GM21737 (cell line): ENCODE data around the gene PDGFB.

Experiments
- ATAC-seq: cut with Tn5 transposase; IDR thresholded peaks from one replicate; pipeline ENCODE4 v1.9.1; 2021; ENCODE audit warnings: mild to moderate bottlenecking, moderate library complexity; ENCODE audit not compliant: unreplicated experiment

PDGFB gene

DNA sequence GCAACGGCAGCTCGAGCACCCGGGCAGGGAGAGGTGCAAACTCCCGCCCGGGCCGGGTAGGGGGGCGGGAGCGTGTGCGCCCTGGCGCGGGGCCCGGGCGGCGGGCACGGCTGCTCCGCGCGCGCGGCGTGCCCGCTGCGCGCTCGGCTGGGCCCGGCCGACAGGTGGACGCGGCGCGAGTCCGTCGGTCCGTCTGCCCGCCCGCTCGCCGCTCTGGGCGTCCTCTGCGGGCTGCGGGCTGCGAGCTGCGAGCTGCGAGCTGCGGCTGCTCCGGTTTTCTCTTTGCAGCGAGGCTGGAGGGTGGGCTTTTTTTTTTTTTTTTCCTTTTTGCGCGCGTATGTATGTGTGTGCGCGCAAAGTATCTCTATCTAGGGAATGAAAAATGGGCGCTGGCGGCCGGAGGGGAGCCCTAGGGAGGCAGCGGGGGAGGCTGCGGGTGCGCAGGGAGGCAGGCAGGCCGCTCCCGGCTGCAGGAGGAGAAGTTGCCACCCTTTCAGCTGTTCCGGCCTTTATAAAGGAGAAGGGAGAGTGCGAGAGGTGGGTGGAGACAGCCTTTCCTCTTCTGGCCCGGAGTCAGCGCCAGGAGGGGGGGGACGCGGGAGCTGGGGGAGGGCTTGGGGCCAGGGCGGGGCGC, at the start of gene PDGFB:
Gene PDGFB (minus strand): TSS at position 487 of the 634 bp plus-strand sequence. CDS start 1,019 bp downstream, outside the sequence.
- ATAC-seq = no peak

DNA sequence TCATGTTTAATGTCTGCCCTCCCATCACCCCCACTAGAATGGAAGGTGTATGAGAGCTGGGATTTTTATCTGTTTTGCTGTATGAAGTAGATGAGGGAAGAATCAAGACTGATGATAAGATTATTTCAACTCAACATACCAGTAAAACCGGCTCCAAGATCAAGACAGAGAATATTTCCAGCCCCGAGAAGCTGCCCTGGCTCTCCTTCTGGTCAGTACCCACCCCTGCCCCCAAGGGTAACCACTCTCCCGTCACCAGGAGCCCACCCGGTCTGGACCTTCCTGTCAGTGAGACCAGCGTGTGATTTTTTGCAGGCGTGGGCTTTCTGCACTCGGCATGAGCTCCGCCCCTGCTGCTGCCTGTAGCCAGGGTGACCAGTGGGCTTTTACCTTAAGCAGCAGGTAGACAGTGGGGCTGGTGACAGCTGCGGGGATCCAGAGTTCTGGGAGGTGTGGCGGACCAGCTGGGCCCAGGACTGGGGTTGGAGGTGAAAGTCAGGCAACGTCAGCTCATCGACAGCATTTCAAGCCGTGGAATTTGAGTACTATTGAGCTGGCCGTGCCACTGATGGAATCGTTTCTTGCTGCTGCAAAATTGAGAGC, 49.1 kb upstream of the PDGFB start:
- ATAC-seq = no peak

DNA sequence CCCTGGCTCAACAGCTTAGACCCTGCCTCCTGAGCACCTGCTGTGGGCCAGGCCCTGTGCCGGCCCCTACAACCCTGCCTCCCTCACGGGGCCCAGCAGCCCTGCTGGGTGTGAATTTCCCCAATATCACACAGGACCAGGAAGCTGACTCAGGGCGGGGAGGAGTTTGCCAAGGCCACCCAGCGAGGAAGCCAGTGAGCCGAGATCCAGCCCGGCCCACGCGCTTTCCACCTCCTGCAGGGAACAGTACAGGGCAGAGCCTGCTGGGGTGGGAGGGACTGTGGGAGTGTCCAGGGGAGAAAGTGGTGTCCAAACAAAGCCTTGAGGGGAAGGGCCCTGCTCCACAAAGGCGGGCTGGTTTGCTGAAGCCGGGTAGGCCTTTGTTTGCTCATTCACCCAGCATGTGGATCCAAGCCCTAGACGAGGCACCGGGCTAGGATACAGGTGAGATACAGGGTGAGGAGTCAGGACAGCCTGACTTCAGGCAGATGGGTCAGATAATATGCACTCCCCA, 47.8 kb upstream of the PDGFB start:
- ATAC-seq = no peak

DNA sequence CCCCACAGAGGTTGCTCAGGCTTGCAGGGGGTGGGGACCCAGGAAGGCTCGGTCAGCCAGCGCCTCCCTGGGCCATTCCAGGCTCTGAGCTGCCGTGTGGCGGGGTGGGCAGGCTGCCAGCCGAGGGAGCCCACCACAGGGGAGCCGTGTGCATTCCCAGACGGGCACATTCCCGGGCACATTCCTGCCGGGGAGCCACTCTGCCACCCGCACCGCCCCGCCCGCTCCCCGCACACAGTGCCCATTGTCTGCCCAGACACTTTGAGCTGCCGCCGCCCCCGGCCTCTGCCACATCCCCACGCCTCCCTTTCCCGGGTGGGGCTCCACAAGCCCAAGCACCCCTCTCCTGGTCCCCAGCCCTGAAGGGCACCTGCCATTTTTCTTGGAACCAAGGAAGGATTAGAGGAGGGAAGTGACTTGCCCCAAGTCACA, 47.3 kb upstream of the PDGFB start:
- ATAC-seq = no peak

DNA sequence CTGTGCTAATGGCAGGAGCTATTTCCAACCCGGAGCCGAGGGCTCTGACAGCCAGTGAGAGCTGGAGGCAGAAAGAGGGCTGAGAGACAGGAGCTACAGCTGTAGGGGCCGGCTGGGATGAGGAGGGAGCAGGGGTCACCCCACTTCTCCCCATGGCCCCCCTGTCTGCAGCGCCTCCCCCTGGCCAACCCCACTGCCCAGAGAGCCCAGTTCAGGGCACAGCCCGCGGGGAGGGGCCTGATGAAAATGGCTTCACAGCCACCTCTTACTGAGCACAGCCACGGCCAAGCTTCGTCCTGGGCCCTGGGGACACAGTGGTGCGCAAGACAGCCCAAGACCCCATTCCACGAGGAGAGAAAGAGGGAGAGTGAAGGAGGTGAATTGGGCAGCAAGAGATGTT, 46.7 kb upstream of the PDGFB start:
- ATAC-seq = no peak

DNA sequence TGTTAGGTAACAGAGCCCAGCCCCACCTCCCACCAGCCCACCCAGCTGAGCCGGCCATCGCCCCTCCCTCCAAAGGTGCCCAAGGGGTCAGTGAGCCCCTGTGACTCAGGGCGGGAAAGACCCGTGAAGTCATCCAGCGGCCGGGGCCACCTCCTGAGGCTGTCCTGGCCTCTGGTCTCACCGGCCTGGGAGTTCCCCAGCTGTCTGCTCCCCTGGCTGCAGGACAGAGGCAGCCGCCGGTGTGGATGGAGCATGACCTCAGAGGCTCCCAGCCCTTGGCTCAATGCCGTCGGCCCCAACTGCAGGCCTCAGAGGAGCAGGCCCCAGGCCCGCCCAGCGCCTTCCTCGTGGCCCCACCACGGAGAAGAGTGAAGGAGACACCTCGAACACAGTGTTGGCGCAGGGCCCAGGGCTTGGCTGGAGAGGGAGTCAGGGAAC, 46.0 kb upstream of the PDGFB start:
- no peak for ATAC-seq

DNA sequence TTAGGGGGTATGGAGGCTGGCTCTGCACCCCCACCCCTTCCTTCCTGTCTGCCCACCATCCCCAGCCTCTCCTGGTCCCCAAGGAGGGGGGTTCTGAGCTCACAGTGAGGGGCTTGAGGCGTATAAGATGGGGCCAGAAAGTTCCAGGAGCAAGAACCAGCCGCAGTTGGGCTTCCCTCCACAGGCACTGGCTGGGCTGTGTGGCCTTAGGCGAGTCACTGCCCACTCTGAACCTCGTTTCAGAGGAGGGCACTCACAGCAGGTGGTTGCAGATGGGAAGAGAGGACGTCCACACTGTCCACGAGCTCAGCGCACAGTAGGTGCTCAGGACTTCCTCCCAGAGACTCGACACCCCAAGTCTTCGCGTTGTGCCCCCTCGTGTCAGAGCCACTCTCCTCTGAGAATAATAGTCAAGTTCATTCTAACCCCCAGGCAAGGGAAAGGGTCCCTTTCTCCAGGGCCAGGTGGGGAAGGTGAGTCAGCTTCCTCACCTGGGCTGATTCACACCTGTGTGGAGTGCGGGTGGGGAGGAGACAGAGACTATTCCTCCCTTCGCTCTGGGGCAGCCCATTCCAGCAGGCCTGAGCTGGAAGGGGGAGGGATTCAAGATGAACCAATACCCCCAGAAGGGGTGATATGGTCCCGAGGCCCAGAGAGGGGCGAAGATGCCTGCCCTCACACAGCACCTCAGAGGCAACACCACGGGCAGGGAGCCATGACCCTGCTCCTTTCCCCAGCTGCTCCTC, 45.4 kb upstream of the PDGFB start:
- no peak for ATAC-seq

DNA sequence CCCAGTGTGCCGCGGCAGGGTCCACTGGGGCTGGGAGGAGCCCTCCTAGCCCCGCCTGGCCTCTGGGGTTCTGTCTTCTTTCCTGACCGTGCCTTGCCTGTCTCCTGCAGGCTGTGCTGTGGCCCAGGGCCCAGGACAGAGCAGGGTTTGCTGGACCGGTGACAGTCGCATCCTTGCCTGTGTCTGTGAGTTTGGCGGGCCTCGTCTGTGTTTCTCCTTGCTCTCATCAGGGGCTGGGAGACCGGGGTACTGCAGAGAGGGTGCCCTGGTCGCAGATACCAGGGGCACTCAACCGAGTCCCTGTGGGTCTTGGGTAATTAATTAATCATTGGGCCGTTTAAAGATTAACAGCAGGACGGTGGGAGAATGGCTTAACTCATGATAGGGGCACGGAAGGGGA, 44.8 kb upstream of the PDGFB start:
- no peak for ATAC-seq

DNA sequence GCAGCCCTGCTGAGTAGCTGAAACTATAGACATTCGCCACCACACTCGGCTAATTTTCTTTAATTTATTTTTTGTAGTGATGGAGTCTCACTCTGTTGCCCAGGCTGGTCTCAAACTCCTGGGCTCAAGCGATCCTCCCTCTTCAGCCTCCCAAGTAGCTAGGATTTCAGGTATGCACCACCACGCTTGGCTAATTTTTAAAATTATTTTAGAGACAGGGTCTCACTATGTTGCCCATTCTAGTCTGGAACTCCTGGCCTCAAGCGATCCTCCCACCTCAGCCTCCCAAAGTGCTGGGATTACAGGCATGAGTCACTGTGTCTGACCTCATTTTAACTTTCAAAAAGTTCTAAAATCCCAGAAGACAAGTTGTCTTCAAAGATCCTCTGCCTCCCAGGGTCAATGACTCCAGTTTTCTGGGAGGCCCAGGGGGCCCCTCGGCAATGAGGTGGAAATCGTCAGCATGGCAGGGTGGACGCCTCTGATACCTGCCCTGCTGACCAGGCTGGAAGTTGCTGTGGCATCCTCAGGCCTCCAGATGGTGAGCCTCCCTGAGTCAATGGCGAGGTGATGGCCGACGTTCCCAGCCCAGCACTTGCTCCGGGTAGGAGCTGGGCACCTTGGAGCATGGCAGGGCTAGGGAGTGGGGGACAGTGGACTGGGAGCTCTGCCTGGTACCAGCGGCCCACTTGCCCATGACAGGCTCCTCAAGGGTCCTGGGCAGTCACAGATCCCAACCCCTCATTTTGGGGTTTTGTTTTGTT, 43.5 kb upstream of the PDGFB start:
- no peak for ATAC-seq

DNA sequence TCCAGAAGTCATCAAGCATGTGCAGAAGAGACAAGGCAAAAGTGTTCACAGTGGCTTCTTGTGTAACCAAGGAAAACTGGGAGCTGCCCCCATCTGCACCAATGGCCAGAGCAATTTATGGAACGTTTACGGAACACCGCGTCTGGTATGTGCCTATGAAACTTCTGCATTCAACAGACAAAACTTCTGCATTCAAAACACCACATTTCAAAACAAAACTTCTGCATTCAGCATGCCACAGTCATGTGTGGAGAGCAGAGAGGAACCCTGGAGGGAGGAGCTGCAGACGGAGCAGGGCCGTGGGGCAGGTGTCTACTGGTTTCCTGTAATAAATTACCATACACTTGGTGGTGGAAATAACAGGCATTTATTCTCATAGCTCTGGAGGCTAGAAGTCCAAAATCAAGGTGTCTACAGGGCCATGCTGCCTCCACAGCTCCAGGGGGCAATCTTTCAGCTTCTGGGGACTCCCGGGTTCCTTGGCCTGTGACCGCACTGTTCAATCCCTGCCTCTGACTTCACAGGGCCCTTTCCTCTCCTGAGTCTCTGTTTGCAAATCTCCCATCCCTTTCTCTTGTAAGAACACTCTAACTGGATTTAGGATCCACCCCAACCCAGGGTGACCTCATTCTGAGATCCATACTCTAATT, 42.4 kb upstream of the PDGFB start:
- no peak for ATAC-seq

DNA sequence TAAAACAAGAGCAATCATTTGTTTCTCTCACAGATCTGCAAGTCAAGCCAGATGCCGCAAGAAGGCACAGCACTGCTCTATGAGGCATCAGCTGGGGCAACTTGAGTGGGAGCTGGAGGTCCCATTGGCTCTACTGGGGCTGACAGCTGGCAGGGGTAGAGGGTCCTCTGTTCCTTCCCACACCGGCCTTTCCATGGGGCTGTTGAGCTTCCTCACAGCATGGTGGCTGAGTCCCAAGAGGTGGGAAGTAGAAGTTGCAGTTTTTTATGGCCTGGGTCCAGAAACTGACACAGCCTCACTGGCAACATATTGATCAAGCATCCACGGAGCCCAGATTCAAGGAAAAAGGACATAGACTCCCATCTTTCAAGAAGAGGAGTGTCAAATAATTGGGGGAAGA, 40.2 kb upstream of the PDGFB start:
- no peak for ATAC-seq

DNA sequence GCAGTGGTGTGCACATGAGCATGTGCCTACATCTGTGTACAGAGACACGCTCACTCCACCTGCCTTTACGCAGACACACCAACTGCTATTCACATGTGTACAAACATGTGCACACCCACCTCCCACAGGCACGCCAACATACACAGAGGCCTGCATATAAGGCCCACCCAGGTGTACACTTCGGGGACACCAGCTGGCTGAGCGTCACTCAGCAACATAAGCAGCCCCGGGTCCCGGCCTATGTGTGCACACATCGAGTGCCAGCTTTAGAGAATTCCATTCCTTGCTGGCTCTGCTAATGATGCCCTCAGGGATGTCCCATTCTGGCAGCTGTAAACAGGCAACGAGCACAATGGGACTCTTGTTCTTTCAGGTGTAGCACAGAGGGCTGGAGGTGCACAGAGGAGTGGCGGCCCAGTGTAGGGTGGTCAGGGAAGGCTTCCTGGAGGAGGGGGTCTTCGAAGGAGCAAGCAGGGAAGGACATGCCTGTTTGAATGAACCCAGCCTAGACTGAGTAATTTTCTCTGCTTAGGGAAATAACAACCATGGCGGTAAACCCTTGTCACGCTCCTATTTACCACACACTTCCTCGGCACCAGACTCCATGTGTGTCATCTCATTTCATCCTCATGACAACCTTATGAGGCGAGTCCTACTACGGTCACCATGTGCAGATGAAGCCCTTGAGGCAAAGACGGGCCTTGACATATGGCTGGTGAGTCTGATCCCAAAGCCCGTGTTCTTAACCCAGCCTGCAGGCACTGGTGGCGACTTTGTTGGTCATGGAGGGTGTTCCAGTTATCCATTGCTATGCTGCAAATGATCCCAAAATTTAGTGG, 39.6 kb upstream of the PDGFB start:
- ATAC-seq = no peak

DNA sequence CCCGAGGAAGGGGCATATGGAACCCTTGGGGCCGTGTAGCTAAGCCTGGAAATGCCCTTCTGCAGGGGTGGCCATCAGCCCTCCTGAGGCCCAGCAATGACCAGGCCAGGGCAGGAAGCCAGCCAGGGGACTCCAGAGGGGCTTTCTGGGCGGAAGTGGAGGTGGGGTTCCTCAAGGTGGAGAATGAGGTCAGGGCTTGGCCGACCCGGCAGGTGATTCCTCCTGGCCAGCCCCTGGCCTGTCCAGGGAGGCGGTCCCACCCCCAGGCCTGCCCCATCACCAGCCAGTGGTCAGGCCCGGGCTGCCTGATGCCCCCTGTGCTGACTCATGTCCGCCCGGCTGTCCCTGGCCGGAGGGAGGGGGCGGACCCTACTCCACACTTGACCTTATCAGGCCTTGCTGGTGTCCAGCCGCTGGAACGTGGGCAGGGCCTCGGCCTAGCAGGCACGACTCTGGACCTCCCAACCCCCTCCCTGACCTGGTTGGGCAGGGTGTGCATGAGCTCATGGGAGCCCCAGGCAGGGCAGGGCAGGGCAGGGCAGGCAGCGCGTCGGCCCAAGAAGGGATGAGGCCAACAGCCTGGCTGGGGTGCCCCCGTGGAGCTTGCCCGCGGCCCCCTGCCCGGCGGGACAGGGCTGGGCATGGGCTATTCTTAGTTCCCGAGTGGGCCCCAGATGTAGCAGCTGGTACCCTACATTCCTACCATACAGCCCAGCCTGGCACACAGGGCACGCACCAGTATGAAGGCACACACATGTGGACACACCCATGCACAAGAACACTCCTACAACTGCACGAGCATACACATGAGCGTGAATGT, 38.8 kb upstream of the PDGFB start:
- ATAC-seq = no peak

DNA sequence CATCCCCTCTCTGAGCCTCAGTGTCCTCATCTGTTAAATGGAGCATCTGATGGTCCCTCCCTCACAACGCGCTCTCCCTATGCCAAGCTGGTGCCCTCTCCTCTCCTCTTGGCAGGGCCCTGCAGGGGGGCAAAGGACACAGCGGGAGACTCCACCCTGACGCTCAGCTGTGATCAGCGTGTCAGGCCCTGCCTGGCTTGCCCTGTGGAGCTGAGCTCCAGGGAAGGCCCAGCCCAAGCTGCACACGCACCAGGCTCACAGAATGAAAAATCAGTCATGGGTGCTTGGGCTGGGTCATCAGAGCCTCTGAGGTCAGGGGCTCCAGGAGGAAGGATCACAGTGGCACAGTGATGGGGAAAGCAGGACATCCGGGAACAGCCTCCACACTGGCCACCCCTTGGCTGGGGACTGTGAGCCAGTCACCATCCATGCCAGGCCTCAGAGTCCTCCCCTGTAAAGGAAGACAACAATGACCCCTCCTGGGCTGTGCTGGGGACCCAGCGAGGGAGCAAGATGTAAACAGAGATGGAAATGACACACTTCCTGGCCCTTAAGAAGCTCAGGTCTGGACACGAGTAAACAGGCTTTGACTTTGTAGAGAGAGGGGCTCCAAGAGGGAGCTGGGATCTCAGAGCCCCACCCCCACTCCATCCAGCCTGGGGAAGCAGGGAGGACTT, 38.0 kb upstream of the PDGFB start:
- ATAC-seq = no peak

DNA sequence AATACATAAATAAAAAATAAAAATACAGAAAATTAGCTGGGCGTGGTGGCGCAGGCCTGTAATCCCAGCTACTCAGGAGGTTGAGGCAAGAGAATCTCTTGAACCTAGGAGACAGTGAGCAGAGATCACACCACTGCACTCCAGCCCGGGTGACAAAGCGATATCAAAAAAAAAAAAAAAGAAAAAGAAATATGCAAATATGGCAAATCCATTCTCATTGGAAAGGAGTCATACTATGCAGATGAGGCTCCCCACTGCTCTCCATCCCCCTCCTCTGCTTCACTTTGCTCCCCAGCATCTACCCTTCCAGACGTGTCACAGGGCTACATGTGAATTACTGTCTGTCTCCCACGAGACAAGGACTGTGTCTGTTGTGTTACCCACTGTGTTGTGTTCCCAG, 36.3 kb upstream of the PDGFB start:
- no peak for ATAC-seq

DNA sequence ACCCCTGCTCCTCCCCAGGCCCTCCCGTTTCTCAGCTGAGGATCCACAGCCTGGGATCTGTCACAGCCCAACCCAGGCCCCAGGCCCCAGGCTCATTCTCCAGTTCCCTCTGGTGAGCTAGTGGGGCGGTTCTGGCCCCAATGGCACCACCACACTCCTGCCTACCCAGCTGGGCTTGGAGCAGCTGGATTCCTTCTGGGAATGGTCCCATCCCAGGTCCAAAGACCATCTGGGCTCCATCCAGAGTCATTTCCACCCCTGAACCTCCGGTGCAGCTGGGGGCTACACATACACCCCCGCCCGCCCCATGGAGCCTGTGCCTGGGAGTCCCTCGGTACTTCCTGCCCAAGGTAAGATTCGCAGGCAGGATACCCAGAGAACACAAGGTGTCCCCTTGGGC, 35.5 kb upstream of the PDGFB start:
- no peak for ATAC-seq

DNA sequence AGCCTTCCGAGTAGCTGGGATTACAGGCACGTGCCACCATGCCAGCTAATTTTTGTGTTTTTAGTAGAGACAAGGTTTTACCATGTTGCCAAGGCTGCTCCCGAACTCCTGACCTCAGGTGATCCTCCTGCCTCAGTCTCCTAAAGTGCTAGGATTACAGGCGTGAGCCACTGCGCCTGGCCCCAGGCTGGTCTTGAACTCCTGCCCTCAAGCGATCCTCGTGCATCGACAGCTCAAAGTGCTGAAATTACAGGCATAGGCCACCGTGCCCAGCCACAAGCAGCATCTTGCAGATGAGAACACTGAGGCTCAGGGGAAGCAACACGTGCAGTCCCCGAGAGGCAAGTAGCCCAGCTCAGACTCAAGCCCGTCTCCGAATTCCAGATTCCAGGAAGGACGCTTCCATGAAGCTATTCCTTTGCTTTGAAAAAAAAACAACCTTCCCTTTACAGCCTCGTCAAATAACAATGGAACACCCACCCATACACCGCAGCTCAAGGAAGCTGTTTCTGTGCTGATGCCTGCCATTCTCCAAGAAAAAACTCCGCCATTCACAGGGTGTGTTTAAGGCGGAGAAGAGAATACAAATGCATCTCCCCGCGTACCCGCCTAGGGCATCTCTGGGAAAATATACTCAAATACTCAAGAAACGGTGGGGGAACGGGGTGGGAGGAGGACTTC, 34.5 kb upstream of the PDGFB start:
- no peak for ATAC-seq

DNA sequence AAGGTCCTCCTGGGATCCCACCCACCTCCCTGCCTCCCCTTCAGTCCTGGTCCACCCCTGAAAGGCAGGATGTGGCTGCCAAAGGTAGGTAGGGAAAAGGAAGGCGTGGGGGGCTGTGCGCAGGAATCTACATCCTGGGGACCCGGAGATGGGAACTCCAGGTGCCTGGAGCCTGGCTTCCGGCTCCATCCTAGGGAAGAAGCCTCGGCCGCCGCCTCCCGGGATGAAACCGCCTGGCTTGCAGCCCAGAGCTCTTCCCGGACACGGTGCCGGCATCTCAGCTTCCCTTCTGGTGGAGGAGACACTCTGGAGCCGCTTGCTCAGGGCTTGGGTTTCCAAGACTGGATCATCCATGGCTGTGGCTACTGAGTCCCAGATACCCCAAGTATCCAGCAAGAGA, 33.3 kb upstream of the PDGFB start:
- ATAC-seq = no peak
